HG02981 (cell line): ENCODE results near the gene SETBP1.
"Not testable (repeated sequence)": the region's sequence is repeated elsewhere in the genome, so short reads cannot be mapped to it uniquely, and the experiment has no call there.

ENCODE experiments used
- ATAC-seq: cut with Tn5 transposase; IDR thresholded peaks from one replicate; pipeline ENCODE4 v1.9.1; 2021; ENCODE audit warnings: mild to moderate bottlenecking, moderate library complexity; ENCODE audit not compliant: unreplicated experiment

The SETBP1 gene

DNA sequence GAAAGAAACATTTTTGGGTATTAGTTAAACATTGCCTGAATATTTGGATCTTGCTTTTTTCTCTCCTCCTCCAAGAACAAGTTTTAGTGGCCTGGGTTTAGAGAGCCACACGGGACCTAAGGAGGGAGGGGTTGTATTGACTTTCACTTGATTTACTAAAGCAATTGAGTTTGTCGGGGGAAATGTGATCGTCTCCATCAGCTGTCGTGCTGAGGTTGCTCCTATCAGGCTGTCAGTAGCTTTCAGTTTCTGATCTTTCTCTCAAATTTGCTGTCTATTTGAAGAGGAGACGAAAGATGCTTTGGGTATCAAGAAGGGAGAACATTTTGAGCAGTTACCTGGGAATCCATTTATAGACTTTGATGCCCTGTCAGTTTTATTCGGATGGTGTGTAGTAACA is 106.0 kb downstream of the SETBP1 start:
- ATAC-seq: peak; percentile 68

GRCh38 chr18:44788334-44788733 is 107.6 kb downstream of the SETBP1 start:
- ATAC-seq: no peak

- ATAC-seq: no peak
Measured at GRCh38 chr18:44789710-44790109, 109.0 kb downstream of the SETBP1 start.

DNA sequence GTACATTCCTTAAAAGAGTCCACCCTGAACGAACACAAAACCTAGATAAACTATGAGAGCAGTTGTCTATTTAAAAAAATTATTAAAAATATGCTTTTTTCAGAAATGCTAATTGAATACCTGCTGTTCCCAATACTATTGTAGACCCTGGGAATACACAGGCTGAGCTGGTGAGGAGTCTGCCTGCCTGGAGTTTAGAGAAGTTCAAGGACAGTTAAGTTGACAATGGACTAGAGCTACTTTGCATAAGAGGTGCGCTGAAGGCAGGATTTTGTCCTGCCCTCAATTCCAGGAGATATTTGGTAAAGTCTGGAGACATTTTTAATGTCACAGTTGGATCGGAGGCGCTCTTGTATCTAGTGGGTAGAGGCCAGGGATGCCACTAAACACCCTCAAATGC is 110.2 kb downstream of the SETBP1 start:
- no peak for ATAC-seq

GRCh38 chr18:44791520-44791919 is 110.8 kb downstream of the SETBP1 start:
- ATAC-seq: no peak

- ATAC-seq: no peak
Measured at GRCh38 chr18:44792456-44793061, 111.9 kb downstream of the SETBP1 start.

DNA sequence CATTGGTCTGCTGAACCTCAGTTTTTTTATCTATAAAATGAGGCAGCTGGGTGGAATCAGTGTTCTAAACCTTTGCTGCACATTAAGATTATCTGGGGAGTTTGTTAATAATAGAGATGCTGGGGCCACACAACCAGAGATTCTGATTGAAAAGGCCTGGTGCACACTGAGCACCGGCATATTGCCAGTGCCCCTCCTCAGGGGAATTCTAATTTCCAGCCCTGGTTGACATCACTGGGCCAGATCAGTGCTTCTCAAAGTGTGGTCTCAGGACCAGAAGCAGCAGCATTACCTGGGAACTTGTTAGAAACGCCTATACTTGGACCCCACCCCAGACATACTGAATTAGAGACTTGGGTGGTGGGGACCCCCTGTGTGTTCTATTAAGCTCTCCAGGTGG is 112.5 kb downstream of the SETBP1 start:
- ATAC-seq: no peak

GRCh38 chr18:44793685-44794084 is 113.0 kb downstream of the SETBP1 start:
- no peak for ATAC-seq

GRCh38 chr18:44795241-44795640 is 114.6 kb downstream of the SETBP1 start:
- no peak for ATAC-seq

- ATAC-seq: peak; percentile 33
Measured at GRCh38 chr18:44796429-44797428, 116.0 kb downstream of the SETBP1 start.

DNA sequence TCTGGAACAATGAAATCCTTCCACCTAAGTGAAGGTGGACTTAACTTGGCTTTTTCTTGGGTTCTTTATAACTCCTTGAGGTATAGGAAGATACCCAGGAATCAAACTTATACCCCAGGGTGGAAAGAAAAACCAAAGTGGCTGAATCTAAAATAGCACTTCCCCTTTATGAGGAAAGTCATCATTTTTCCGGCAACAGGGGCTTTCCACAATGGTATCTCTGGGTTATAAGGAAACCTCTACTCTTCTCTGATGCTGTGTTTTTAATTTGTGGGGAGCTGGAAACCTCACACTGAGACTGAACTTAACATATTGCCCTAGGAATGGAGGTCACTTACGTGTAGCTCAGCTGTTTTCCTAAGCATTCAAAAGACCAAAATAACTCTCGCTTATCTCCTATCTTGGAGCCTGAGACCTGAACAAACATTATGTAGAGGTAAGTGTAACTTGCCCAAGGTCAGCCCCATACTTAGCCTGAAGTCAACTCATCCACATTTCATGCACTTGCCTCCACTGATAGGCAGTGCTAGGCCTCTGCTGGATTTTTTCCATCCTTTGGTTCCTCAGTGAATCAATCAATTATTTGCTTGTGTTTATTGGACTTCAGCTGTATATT is 117.9 kb downstream of the SETBP1 start:
- ATAC-seq: no peak

DNA sequence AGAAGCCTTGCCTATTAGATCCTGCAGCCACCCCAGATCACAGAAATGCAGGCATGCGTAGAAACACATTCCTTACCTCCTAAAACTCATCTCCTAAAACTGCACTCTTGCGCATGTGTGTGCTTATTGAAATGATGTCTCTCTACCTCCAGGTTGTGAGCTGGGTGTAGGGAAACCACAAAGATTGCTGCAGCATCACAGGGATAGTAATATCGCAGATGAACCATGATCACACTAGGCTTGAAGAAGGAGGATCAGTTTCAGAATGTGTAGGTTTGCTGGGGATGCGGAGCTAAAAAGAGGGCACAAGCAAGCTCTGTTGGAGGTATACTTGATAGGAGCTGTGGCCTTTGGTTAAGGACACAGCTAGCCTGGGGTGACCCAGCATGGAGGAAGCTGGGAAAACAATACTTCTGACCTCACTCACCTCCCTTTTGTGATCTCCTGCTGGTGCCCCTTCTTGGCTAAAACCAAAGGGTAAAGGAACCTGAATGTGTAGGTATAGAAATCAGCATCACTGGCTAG is 118.8 kb downstream of the SETBP1 start:
- ATAC-seq: peak; percentile 35

DNA sequence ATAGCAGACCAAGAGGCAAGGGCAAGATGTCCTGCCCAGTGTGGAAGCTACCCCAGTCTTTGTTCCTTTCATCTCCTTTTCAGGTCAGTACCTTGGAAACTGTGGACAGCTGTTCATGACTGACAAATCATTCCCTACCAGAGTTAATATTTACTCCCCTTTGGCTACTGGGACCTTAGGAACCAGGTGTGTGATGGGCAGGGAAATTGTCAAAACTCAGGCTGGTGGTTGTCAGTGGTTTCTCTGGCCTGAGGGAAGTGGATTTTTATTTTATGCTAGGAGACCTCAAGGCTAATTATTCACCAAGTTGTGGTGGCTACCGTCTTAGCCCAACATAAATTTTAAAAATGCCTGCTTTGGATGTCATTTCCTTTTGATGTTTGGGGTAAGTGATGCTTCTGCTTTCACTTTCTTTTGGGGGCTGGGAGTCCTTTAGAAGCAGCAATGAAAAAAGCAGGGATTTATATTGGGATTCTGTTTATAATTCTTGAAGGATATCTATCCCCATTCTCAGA is 119.3 kb downstream of the SETBP1 start:
- ATAC-seq: peak; percentile 75

DNA sequence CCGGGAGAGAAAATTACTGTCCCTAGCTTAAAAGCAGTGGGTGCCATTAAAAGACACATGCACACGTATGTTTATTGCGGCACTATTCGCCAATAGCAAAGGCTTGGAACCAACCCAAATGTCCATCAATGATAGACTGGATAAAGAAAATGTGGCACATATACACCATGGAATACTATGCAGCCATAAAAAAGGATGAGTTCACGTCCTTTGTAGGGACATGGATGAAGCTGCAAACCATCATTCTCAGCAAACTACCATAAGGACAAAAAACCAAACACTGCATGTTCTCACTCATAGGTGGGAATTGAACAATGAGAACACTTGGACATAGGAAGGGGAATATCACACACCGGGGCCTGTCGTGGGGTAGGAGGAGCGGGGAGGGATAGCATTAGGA is 120.1 kb downstream of the SETBP1 start:
- not testable (repeated sequence) for ATAC-seq

DNA sequence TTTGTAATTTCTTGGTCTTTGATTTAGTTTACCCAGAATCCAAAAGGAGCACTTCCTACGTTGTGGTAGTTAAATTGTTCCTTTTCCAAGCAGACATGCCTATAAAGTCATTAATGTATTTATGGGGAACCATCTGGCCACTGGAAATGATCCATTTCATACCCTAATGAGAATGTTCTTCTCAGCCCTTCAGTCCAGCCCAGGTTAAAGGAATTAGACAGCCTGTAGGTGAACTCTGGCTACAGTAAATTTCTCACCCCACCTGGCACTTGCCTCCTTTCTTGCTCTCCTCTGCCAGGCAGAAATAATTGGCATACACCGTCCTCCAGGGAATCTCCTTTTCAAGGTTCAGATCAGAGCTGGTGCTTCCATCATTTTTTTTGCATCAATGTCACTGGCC is 121.1 kb downstream of the SETBP1 start:
- ATAC-seq: no peak

DNA sequence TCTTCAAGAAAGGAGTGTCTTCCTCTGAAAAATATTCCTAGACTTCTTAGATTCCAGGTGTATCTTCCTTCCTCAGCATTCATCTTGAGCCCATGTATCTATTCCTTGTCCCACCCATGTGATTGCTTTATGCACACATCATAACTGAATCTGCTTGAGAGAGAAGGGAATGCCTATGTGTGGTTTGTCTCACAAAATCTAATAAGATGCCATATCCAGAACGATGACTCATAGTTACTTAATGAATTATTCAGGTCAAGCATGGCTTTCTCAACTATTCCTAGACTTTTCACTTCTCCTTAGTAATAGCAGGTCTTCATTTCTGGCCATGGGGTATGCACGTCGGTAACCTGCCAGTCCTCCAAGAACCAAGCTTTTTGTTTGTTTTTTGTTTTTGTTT is 121.8 kb downstream of the SETBP1 start:
- ATAC-seq: no peak

- no peak for ATAC-seq
Measured at GRCh38 chr18:44803019-44803650, 122.4 kb downstream of the SETBP1 start.

DNA sequence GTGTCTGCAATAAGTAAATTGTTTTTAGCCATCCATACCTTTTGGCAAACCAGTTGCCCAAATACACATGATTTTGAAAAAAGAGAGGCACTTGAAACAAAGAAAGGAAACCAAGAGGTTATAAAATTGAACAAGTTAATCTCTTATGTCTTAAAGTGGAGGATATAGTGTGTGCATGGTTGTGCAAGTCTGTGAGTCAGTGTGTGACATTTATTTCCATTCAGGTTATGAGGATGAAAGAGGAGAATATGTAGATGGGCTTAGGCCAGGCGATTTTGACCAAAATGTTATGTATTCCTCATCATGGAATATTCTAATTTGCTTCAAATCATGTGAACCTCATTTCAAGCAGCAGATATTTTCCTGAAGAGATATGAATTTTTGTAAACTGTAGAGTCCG is 123.3 kb downstream of the SETBP1 start:
- no peak for ATAC-seq

DNA sequence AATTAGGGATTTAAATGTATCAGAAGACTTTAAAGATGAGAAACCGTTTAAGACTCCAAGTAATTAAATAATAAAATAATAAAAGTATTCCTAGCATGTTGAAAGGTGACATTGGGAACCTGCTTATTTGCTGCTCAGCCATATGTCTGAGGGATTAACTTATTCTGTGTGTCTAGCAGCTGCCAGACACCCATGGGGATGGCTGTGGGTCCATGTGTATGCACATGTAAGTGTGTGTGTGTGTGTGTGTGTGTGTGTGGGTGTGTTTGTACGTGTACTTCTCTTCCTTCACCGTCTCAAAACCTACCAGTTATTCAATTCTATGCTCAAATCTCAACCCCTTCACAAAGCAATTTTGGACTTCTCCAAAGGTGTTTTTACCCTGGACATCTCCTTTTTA is 124.5 kb downstream of the SETBP1 start:
- no peak for ATAC-seq

DNA sequence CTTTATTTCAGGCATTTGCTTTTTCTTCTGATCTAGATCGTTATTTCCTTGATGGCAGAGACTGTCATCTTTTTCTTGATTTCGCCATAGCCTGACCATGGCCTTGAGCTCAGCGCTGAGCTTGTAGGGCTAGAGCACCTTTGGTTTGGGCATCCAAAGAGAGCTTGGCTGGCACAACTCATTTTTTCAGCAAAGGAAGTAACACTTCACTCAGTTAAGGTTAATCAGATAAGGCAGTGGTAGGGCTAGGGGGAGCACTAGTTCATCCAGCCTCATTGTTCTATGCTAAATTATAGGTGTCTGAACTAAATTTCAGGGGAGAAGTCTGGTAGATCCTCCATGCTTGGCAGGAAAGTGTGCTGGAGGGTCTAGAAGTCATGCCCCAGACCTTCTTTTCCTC is 125.0 kb downstream of the SETBP1 start:
- ATAC-seq: no peak

GRCh38 chr18:44807766-44808165 is 127.1 kb downstream of the SETBP1 start:
- no peak for ATAC-seq
